Upper lobe of left lung (tissue), 6 donors: Measurements from ENCODE around the gene HSP90AB1. TPM values are rescaled to one million over a fixed set of nuclear protein-coding genes. Genes with fewer than 3 reads are reported as not detected.

ENCODE experiments used
- ATAC-seq, 2 donors: fragments of 200-7000 bp; cut with Tn5 transposase; one replicate each; pipeline ENCODE4 v1.9.1; 2022; ENCODE audit warnings: mild to moderate bottlenecking in 2 of 2, moderate library complexity in 2 of 2; ENCODE audit not compliant: low FRiP score in 2 of 2
- DNase-seq, 2 donors: peaks; one replicate each; pipeline ENCODE4 v3.0.0-alpha.2; 2019 to 2020
- H3K27ac ChIP-seq, 4 donors: fragments of 200-600 bp; sonication (generic); one replicate each; pipeline ENCODE4 v1.5.1; 2016 to 2019
- H3K27me3 ChIP-seq, 4 donors: fragments of 200-600 bp; sonication (generic); one replicate each; pipeline ENCODE4 v1.5.1; 2017 to 2019
- H3K36me3 ChIP-seq, 4 donors: fragments of 200-600 bp; sonication (generic); one replicate each; pipeline ENCODE4 v1.5.1; 2016 to 2019
- H3K4me1 ChIP-seq, 4 donors: fragments of 200-600 bp; sonication (generic); one replicate each; pipeline ENCODE4 v1.5.1; 2018 to 2019
- H3K4me3 ChIP-seq, 4 donors: fragments of 200-600 bp; sonication (generic); one replicate each; pipeline ENCODE4 v1.5.1; 2017 to 2019; ENCODE audit warnings: mild to moderate bottlenecking in 2 of 4, moderate library complexity in 1 of 4
- H3K9me3 ChIP-seq, 4 donors: fragments of 200-600 bp; sonication (generic); one replicate each; pipeline ENCODE4 v1.5.1; 2018 to 2019
- CTCF ChIP-seq, 6 experiments: fragments of 450-650 bp in 4 of 6; fragments of 200-600 bp in 2 of 6; sonication (generic) in 2 of 6; IDR thresholded peaks; one replicate each; pipeline ENCODE4 v1.5.1; 2016 to 2019; ENCODE audit warnings: antibody characterized with exemption in 6 of 6
- EP300 ChIP-seq, 4 donors: sonication (generic); formaldehyde crosslinking; IDR thresholded peaks; one replicate each; pipeline ENCODE4 v1.5.1; 2017; ENCODE audit warnings: antibody characterized with exemption in 4 of 4, control low read depth in 2 of 4
- POLR2A ChIP-seq, 4 donors: fragments of 450-650 bp; IDR thresholded peaks; one replicate each; pipeline ENCODE4 v1.5.1; 2016 to 2017; ENCODE audit warnings: antibody characterized with exemption in 4 of 4, mild to moderate bottlenecking in 2 of 4
- POLR2AphosphoS5 ChIP-seq, 2 donors: sonication (generic); formaldehyde crosslinking; IDR thresholded peaks; one replicate each; pipeline ENCODE4 v1.5.1; 2017; ENCODE audit warnings: antibody characterized with exemption in 2 of 2
- WGBS, 2 donors: methylation state at CpG; one replicate each; pipeline ENCODE4 v1.1.5; 2017 to 2018; 5-methylcytosine and 5-hydroxymethylcytosine counted together
- total RNA-seq, 6 donors: library from RNA; depleted of rRNA in 4 of 6; stranded (reverse); fragments of >200 nt in 4 of 6; gene quantifications; one replicate each; pipeline versions ENCODE4 v1.1.0 to v1.2.1, GENCODE V29; 2016 to 2021
- donor health status: DM: no; HTN: no; CAD: no; lungs with moderate emphysema.
- donor health status: DM: no; HTN: yes; CAD: no; lungs with severe emphysema.

Gene HSP90AB1
- total RNA-seq, 6 donors from 2014 or later: 175 to 656 (median 471) TPM

- Histone ChIP-seq H3K4me1 (no peaks in the 10 kb centered on the region), H3K27me3 (no peaks in the 10 kb centered on the region), H3K4me3 (no peak overlapping the region), H3K27ac (no peak overlapping the region), H3K36me3 (no peaks in the 10 kb centered on the region), H3K9me3 (no peaks in the 10 kb centered on the region)
- TF ChIP-seq EP300 (IDR thresholded peaks at IDR 0.05) (no peak), POLR2AphosphoS5 (IDR thresholded peaks at IDR 0.05) (no peak), POLR2A (IDR thresholded peaks at IDR 0.05) (no peak), CTCF (IDR thresholded peaks at IDR 0.05) (no peak)
- ATAC-seq: no peak
- 93 to 94% methylated on average over 6 of the region's 6 CpGs for WGBS, 2 donors
- DNase-seq: no peak
Observed at GRCh38 chr6:44207966-44208365, 38.9 kb upstream of the HSP90AB1 start.

GRCh38 chr6:44211284-44211683, 35.6 kb upstream of the HSP90AB1 start:
- 77 to 86% methylated on average over 3 of the region's 3 CpGs for WGBS, 2 donors
- Histone ChIP-seq H3K36me3 (no peaks in the 10 kb centered on the region), H3K4me1 (peaks cover 0 to 1% (median 0%) of the 10 kb centered on the region in 4 donors), H3K4me3 (no peak overlapping the region), H3K27ac (no peak overlapping the region), H3K9me3 (no peaks in the 10 kb centered on the region), H3K27me3 (no peaks in the 10 kb centered on the region)
- TF ChIP-seq CTCF (IDR thresholded peaks at IDR 0.05) (no peak), POLR2A (IDR thresholded peaks at IDR 0.05) (no peak), POLR2AphosphoS5 (IDR thresholded peaks at IDR 0.05) (no peak), EP300 (IDR thresholded peaks at IDR 0.05) (no peak)
- no peak for DNase-seq
- no peak for ATAC-seq

- 89 to 92% methylated on average over 6 of the region's 6 CpGs for WGBS, 2 donors
- Histone ChIP-seq H3K27me3 (no peaks in the 10 kb centered on the region), H3K9me3 (no peaks in the 10 kb centered on the region), H3K4me3 (no peak overlapping the region), H3K27ac (no peak overlapping the region), H3K4me1 (peaks cover 23 to 29% (median 26%) of the 10 kb centered on the region in 4 donors), H3K36me3 (no peaks in the 10 kb centered on the region)
- no peak for ATAC-seq
- TF ChIP-seq CTCF (IDR thresholded peaks at IDR 0.05): no peak
- TF ChIP-seq EP300 (IDR thresholded peaks at IDR 0.05): no peak
- TF ChIP-seq POLR2AphosphoS5 (IDR thresholded peaks at IDR 0.05): no peak
- no peak for TF ChIP-seq POLR2A (IDR thresholded peaks at IDR 0.05)
- DNase-seq: no peak
Observed at GRCh38 chr6:44214307-44214706, 32.6 kb upstream of the HSP90AB1 start.

GRCh38 chr6:44216677-44217331, 30.1 kb upstream of the HSP90AB1 start, which contains the start of gene MYMX:
MYMX (plus strand) TSS chr6:44216926; CDS start chr6:44217472, 546 bp downstream.
- TF ChIP-seq CTCF (IDR thresholded peaks at IDR 0.05) (no peak), POLR2A (IDR thresholded peaks at IDR 0.05) (no peak)
- peak in 1 of 2 donors; percentile 26 for DNase-seq

More at GRCh38 chr6:44216677-44217331, 30.1 kb upstream of the HSP90AB1 start, which contains the start of gene MYMX:
- Histone ChIP-seq H3K27me3 (no peaks in the 10 kb centered on the region), H3K27ac (peak within 1 kb of the TSS; percentile 86 to 91 (median 87)), H3K36me3 (no peaks in the 10 kb centered on the region), H3K4me3 (no peak within 1 kb of the TSS), H3K9me3 (no peaks in the 10 kb centered on the region), H3K4me1 (peaks cover 34 to 51% (median 47%) of the 10 kb centered on the region in 4 donors)
- no peak for ATAC-seq
- whole genome bisulfite sequencing, 2 donors: 46 to 50% methylated on average over 7 of the region's 7 CpGs
